Fibroblast of villous mesenchyme (primary cell): ENCODE data around the gene FBLIM1. TPM values are rescaled to one million over a fixed set of nuclear protein-coding genes. Genes with fewer than 3 reads are reported as not detected.
"Not testable (repeated sequence)": the region's sequence is repeated elsewhere in the genome, so short reads cannot be mapped to it uniquely, and the experiment has no call there.

Source experiments
- DNase-seq: peaks from one replicate; pipeline ENCODE4 v3.0.0-alpha.2; 2010; ENCODE audit warnings: low read depth
- H3K4me3 ChIP-seq: 2 replicates; pipeline ENCODE4 v1.5.1; 2011; ENCODE audit warnings: low read depth, mild to moderate bottlenecking, low read length
- CTCF ChIP-seq: IDR thresholded peaks from 2 replicates; pipeline ENCODE4 v1.5.1; 2012; ENCODE audit warnings: low read depth, mild to moderate bottlenecking, low read length; ENCODE audit not compliant: insufficient read depth
- total RNA-seq: library from RNA; depleted of rRNA; stranded (reverse); fragments of >200 nt; gene quantifications from 2 replicates; pipeline ENCODE4 v1.2.3, GENCODE V29; 2012

FBLIM1 gene
- total RNA-seq, 1 donor = 188 TPM

GRCh38 chr1:15799928-15800835 lies 41.6 kb downstream of the FBLIM1 start:
- H3K4me3 ChIP-seq = no peak overlapping the region
- peak; percentile 83 for DNase-seq
- no peak for TF ChIP-seq CTCF

GRCh38 chr1:15802234-15802965 lies 43.8 kb downstream of the FBLIM1 start:
- H3K4me3 ChIP-seq = no peak overlapping the region
- no peak for DNase-seq
- TF ChIP-seq CTCF = no peak

GRCh38 chr1:15803380-15803779 lies 44.8 kb downstream of the FBLIM1 start:
- TF ChIP-seq CTCF = peak; percentile 47
- no peak overlapping the region for H3K4me3 ChIP-seq
- no peak for DNase-seq

GRCh38 chr1:15804060-15804459 lies 45.5 kb downstream of the FBLIM1 start:
- H3K4me3 ChIP-seq = no peak overlapping the region
- TF ChIP-seq CTCF = no peak
- DNase-seq = no peak

GRCh38 chr1:15807121-15807520 lies 48.5 kb downstream of the FBLIM1 start:
- DNase-seq = no peak
- H3K4me3 ChIP-seq = no peak overlapping the region
- TF ChIP-seq CTCF = no peak

- H3K4me3 ChIP-seq, DNase-seq: not testable (repeated sequence)
Observed at GRCh38 chr1:15807549-15807948, 49.0 kb downstream of the FBLIM1 start, which contains the start of gene UQCRHL. Gene UQCRHL, minus strand, starts transcription at chr1:15807649. Its CDS starts 0 bp downstream, at chr1:15807649.

- TF ChIP-seq CTCF = no peak
- DNase-seq = no peak
- no peak overlapping the region for H3K4me3 ChIP-seq
Observed at GRCh38 chr1:15808955-15809354, 50.4 kb downstream of the FBLIM1 start.
